Endodermal cell (in vitro differentiated cells): ENCODE results near the gene PCDH18. TPM values are rescaled to one million over a fixed set of nuclear protein-coding genes. Genes with fewer than 3 reads are reported as not detected.

Experiments used
- DNase-seq: peaks from one replicate; pipeline ENCODE4 v3.0.0-alpha.2; 2017
- H3K27ac ChIP-seq: 2 replicates; pipeline ENCODE4 v1.5.1; 2013; ENCODE audit warnings: mild to moderate bottlenecking, low read depth, low read length, moderate library complexity
- H3K27me3 ChIP-seq: 2 replicates; pipeline ENCODE4 v1.6.1; 2013; ENCODE audit warnings: mild to moderate bottlenecking, low read length, moderate library complexity; ENCODE audit not compliant: insufficient read depth, control insufficient read depth, poor library complexity, severe bottlenecking
- H3K36me3 ChIP-seq: 2 replicates; pipeline ENCODE4 v1.7.0; 2013; ENCODE audit warnings: mild to moderate bottlenecking, low read length, moderate library complexity; ENCODE audit not compliant: control insufficient read depth, insufficient read depth
- H3K4me1 ChIP-seq: one replicate; pipeline ENCODE4 v1.7.0; 2013; ENCODE audit warnings: low read length; ENCODE audit not compliant: control insufficient read depth, insufficient read depth
- H3K4me3 ChIP-seq: 2 replicates; pipeline ENCODE4 v1.5.1; 2013; ENCODE audit warnings: mild to moderate bottlenecking, low read length, moderate library complexity
- H3K9ac ChIP-seq: 2 replicates; pipeline ENCODE4 v1.6.1; 2013; ENCODE audit warnings: mild to moderate bottlenecking, low read length, moderate library complexity; ENCODE audit not compliant: poor library complexity, severe bottlenecking; ENCODE audit errors: extremely low read depth
- H3K9me3 ChIP-seq: 2 replicates; pipeline ENCODE4 v1.6.1; 2013; ENCODE audit warnings: mild to moderate bottlenecking, low read length, moderate library complexity; ENCODE audit not compliant: control insufficient read depth
- H3K27ac Mint-ChIP-seq: 2 replicates; pipeline ENCODE4 v1.8.0; 2020; ENCODE audit warnings: mixed read lengths
- H3K27me3 Mint-ChIP-seq: 2 replicates; pipeline ENCODE4 v1.8.0; 2021; ENCODE audit warnings: mild to moderate bottlenecking, mixed read lengths; ENCODE audit not compliant: insufficient read depth
- H3K36me3 Mint-ChIP-seq: 2 replicates; pipeline ENCODE4 v1.8.0; 2020; ENCODE audit warnings: low read depth, mixed read lengths
- H3K4me1 Mint-ChIP-seq: 2 replicates; pipeline ENCODE4 v1.8.0; 2020; ENCODE audit warnings: mixed read lengths
- H3K4me3 Mint-ChIP-seq: 2 replicates; pipeline ENCODE4 v1.8.0; 2020; ENCODE audit warnings: mild to moderate bottlenecking, moderate library complexity, mixed read lengths
- H3K9me3 Mint-ChIP-seq: 2 replicates; pipeline ENCODE4 v1.8.0; 2020; ENCODE audit warnings: mild to moderate bottlenecking, mixed read lengths
- WGBS, 2 experiments: methylation state at CpG; one replicate each; pipeline versions ENCODE4 v1.1.5 to v1.1.7; 2013; ENCODE audit warnings: missing lambda C conversion rate in 2 of 2, mixed read lengths in 1 of 2; ENCODE audit not compliant: insufficient coverage in 1 of 2, insufficient read length in 1 of 2; 5-methylcytosine and 5-hydroxymethylcytosine counted together
- long read RNA-seq, 4 experiments: library from polyadenylated mRNA in 2 of 4; library from RNA in 1 of 4; library from capped mRNA in 1 of 4; stranded (forward) in 3 of 4; unstranded in 1 of 4; transcript quantifications; one replicate each; pipeline ENCODE4 v2.0.0, GENCODE V29; 2020 to 2021; ENCODE audit warnings: inconsistent platforms in 1 of 4
- polyA plus RNA-seq, 2 experiments: library from polyadenylated mRNA; stranded (reverse); fragments of 50-300 nt; gene quantifications; one replicate each; pipeline ENCODE4 v1.2.3, GENCODE V29; 2013
- total RNA-seq, 2 donors: library from RNA; stranded (reverse); fragmentation: NEBNext Ultra II Directional in 1 of 2; extraction: Animal tissue kit (Norgen Biotek cat#: 25700) in 1 of 2; gene quantifications; 2 replicates in 1 of 2; 3 replicates in 1 of 2; pipeline ENCODE4 v1.2.1, GENCODE V29; 2021
- TF ChIP-seq, protein P1 (sequence below): fragments of 200-600 bp; sonication (generic); conservative IDR thresholded peaks from 2 replicates; pipeline ENCODE4 v1.5.0; 2021; ENCODE audit warnings: antibody characterized with exemption, mild to moderate bottlenecking

PCDH18 gene, protein sequence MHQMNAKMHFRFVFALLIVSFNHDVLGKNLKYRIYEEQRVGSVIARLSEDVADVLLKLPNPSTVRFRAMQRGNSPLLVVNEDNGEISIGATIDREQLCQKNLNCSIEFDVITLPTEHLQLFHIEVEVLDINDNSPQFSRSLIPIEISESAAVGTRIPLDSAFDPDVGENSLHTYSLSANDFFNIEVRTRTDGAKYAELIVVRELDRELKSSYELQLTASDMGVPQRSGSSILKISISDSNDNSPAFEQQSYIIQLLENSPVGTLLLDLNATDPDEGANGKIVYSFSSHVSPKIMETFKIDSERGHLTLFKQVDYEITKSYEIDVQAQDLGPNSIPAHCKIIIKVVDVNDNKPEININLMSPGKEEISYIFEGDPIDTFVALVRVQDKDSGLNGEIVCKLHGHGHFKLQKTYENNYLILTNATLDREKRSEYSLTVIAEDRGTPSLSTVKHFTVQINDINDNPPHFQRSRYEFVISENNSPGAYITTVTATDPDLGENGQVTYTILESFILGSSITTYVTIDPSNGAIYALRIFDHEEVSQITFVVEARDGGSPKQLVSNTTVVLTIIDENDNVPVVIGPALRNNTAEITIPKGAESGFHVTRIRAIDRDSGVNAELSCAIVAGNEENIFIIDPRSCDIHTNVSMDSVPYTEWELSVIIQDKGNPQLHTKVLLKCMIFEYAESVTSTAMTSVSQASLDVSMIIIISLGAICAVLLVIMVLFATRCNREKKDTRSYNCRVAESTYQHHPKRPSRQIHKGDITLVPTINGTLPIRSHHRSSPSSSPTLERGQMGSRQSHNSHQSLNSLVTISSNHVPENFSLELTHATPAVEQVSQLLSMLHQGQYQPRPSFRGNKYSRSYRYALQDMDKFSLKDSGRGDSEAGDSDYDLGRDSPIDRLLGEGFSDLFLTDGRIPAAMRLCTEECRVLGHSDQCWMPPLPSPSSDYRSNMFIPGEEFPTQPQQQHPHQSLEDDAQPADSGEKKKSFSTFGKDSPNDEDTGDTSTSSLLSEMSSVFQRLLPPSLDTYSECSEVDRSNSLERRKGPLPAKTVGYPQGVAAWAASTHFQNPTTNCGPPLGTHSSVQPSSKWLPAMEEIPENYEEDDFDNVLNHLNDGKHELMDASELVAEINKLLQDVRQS
- total RNA-seq, result 1 to 10 TPM; 8.1 to 9.2 TPM
- 97.7 TPM for polyA plus RNA-seq (2013, experiment 1 of 2)
- polyA plus RNA-seq (2013, experiment 2 of 2), result 81.0 TPM
- long read RNA-seq, experiment 1, full-length matches to known transcripts, result 2 of 2 reads
- long read RNA-seq, experiment 1, partial matches to known transcripts, result 0 of 2 reads
- long read RNA-seq, experiment 1, other reads (novel, unspliced or antisense), result 0 of 2 reads
- long read RNA-seq, experiment 2, full-length matches to known transcripts, result 9 of 10 reads
- long read RNA-seq, experiment 2, partial matches to known transcripts, result 0 of 10 reads
- long read RNA-seq, experiment 2, other reads (novel, unspliced or antisense), result 1 of 10 reads
- long read RNA-seq, experiment 3, full-length matches to known transcripts, result 24 of 30 reads
- long read RNA-seq, experiment 3, partial matches to known transcripts, result 0 of 30 reads
- long read RNA-seq, experiment 3, other reads (novel, unspliced or antisense), result 6 of 30 reads
- long read RNA-seq, experiment 4, result 0 reads

DNA sequence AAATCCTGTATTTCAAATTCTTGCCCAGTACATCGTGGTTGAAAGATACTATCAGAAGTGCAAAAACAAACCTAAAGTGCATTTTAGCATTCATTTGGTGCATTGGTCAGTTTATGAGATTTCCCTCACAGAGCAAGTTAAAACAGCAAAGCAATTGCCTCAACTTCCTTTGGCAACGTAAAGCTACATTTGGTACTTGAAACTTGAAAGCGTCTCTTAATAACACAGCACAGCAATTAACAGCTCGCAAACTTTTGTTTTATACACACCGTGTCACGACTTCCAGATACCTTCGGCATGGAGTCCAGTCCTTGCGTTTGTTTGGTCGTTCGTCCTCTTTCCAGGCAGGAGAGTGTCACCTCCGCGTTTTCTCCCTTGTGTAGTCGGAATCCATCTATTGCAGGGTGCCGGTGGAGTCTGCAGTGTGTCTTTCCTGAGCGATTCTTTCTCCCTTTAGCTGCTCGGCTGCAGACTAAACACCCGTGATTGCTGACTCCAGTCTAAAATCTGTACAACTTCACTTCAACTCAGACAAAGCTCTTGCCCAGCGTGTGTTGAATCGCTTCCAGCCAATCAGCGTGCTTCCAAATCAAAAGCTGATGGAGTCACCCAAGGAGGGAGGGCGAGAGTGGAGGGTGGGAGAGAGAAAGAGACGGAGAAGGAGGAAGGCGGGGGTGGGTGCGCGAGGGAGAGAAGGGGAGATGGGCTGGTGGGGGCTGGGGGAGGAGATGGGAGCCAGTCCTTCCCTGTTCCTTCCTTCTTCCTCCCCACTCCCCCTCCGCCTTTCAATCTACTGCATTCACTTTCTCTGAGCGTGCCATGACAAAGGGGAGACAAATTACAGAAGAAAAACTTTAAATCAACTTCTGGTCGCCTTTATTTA is at the start of gene PCDH18:
Gene PCDH18 (minus strand): TSS at position 509 of the 883 bp plus-strand sequence. CDS start 406 bp downstream, at position 103.
- Histone ChIP-seq H3K4me3 (peak within 1 kb of the TSS; percentile 86), H3K9ac (peak within 1 kb of the TSS; percentile 56), H3K9me3 (no peaks in the 10 kb centered on the region), H3K36me3 (no peaks in the 10 kb centered on the region), H3K27me3 (peaks cover 4% of the 10 kb centered on the region), H3K4me1 (peaks cover 7% of the 10 kb centered on the region), H3K27ac (peak within 1 kb of the TSS; percentile 86)
- Mint-ChIP-seq H3K27ac (no peak within 1 kb of the TSS), H3K27me3 (no peaks in the 10 kb centered on the region), H3K36me3 (peaks cover 12% of the 10 kb centered on the region), H3K9me3 (no peaks in the 10 kb centered on the region), H3K4me1 (peaks cover 22% of the 10 kb centered on the region), H3K4me3 (no peak within 1 kb of the TSS)
- DNase-seq, result peak; percentile 91
- WGBS, 2 experiments, result 1% methylated on average over 17 to 23 of the region's 28 CpGs
- TF ChIP-seq, protein P1, sequence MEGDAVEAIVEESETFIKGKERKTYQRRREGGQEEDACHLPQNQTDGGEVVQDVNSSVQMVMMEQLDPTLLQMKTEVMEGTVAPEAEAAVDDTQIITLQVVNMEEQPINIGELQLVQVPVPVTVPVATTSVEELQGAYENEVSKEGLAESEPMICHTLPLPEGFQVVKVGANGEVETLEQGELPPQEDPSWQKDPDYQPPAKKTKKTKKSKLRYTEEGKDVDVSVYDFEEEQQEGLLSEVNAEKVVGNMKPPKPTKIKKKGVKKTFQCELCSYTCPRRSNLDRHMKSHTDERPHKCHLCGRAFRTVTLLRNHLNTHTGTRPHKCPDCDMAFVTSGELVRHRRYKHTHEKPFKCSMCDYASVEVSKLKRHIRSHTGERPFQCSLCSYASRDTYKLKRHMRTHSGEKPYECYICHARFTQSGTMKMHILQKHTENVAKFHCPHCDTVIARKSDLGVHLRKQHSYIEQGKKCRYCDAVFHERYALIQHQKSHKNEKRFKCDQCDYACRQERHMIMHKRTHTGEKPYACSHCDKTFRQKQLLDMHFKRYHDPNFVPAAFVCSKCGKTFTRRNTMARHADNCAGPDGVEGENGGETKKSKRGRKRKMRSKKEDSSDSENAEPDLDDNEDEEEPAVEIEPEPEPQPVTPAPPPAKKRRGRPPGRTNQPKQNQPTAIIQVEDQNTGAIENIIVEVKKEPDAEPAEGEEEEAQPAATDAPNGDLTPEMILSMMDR, result no peak

DNA sequence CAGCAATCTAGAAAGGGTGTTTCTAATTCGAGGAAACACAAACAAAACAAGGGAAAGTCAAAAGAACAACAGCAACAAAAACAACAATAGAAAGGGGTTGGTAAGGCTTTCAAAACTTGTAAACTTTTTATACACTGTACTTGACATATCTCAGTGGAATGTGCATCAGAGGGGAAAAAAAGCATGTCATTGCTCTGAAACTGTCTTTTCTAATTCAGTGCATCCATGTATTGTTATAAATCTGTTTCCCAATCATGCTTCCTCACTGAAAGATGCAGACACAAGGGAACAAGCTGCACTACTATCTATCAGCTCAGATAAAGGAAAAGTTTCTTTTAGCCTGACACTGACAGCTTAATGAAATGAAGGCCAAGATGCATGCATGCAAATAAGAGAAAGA is 44.2 kb upstream of the PCDH18 start:
- TF ChIP-seq, protein P1, result no peak
- Histone ChIP-seq H3K27me3 (no peaks in the 10 kb centered on the region), H3K4me3 (no peak overlapping the region), H3K27ac (no peak overlapping the region), H3K9ac (no peak overlapping the region), H3K9me3 (no peaks in the 10 kb centered on the region), H3K36me3 (no peaks in the 10 kb centered on the region), H3K4me1 (peaks cover 3% of the 10 kb centered on the region)
- DNase-seq, result no peak
- Mint-ChIP-seq H3K36me3 (no peaks in the 10 kb centered on the region), H3K27me3 (no peaks in the 10 kb centered on the region), H3K9me3 (no peaks in the 10 kb centered on the region), H3K4me1 (peaks cover 9% of the 10 kb centered on the region), H3K4me3 (no peak overlapping the region), H3K27ac (no peak overlapping the region)
- WGBS, 2 experiments, result 0% methylated on average over 1 of the region's 1 CpG; no CpG with 5 or more reads in 1 of the 2 experiments
